ENCODE measurements around the gene DHRS1. TPM values are rescaled to one million over a fixed set of nuclear protein-coding genes. Genes with fewer than 3 reads are reported as not detected.

DHRS1 gene
- total and polyA plus RNA-seq, 2 of the 4 experiments (the other 2 are of a cell fraction) = 15.8 to 38.6 TPM

GRCh38 chr14:24308342-24309124 is 9.0 kb upstream of the DHRS1 start:
- Histone ChIP-seq H2BK20ac (ENCODE audit: low read depth, low read length) (no peak overlapping the region), H4K20me1 (ENCODE audit: insufficient read depth, low read length) (peaks cover 8% of the 10 kb centered on the region; the same call in 1 of the 2 replicates), H3K9me3 (ENCODE audit: control insufficient read depth, insufficient read depth, low read length) (no peaks in the 10 kb centered on the region), H2BK120ac (ENCODE audit: low read depth, low read length) (no peak overlapping the region), H3K14ac (replicated peaks; ENCODE audit: low read depth, low read length) (no peak overlapping the region), H2AFZ (replicated peaks; ENCODE audit: low read length, poor library complexity) (no peak overlapping the region), H3K56ac (ENCODE audit: extremely low read depth, insufficient read depth, low read length) (no peak overlapping the region), H4K5ac (ENCODE audit: low read depth, low read length) (no peak overlapping the region), H3K23ac (ENCODE audit: low read depth, low read length) (no peak overlapping the region), H3K18ac (ENCODE audit: low read depth, low read length) (no peak overlapping the region), H3K9ac (ENCODE audit: low read depth, low read length) (no peak overlapping the region), H3K9me1 (ENCODE audit: insufficient read depth, low read length) (peaks cover 5% of the 10 kb centered on the region; the same call in 1 of the 2 replicates), H3K27me3 (ENCODE audit: control insufficient read depth, insufficient read depth, low read length) (no peaks in the 10 kb centered on the region), H3K4me3 (ENCODE audit: insufficient read depth, low read depth, low read length) (no peak overlapping the region), H3K27ac (ENCODE audit: insufficient read depth, low read length) (no peak overlapping the region), H2AK5ac (ENCODE audit: low read depth, low read length) (no peak overlapping the region), H3K36me3 (ENCODE audit: control insufficient read depth, insufficient read depth, low read length) (peaks cover 30% of the 10 kb centered on the region), H3K4ac (ENCODE audit: low read depth, low read length) (no peak overlapping the region), H2AK9ac (replicated peaks; ENCODE audit: low read depth, low read length, poor library complexity) (no peak overlapping the region), H3K4me1 (ENCODE audit: control insufficient read depth, insufficient read depth, low read length) (peaks cover 10% of the 10 kb centered on the region; the same call in 1 of the 2 replicates), H4K8ac (ENCODE audit: low read depth in 2 of 2, low read length in 2 of 2) (no peak overlapping the region), H3K4me2 (ENCODE audit: low read depth, low read length) (no peak overlapping the region), H3K79me1 (ENCODE audit: low read depth in 1 of 2, low read length in 2 of 2) (peaks cover 3 to 8% of the 10 kb centered on the region in 2 experiments; a peak in 1 of 4 replicates), H4K91ac (ENCODE audit: insufficient read depth, low read depth, low read length) (no peak overlapping the region), H2BK15ac (ENCODE audit: low read depth, low read length) (no peak overlapping the region), H2BK5ac (ENCODE audit: low read depth, low read length, poor library complexity, severe bottlenecking) (no peak overlapping the region)
- CTCF ChIA-PET = interaction anchor here (0.6 to 4.1 kb wide), 14 partner anchors 9 to 250 kb away, joined by 3 to 20 read pairs (median 4); partner anchors contain the start of genes DHRS1, NOP9 and TINF2
- intact Hi-C loops (cut with micrococcal nuclease) = no loop called here
- no peak for DNase-seq
- WGBS, 2 experiments (ENCODE audit: extremely low coverage in 2 of 2, insufficient read length in 1 of 2) = 94% methylated on average over 2 of the region's 7 CpGs; no CpG with 5 or more reads in 1 of the 2 experiments
- dilution Hi-C loops (cut with HindIII; ENCODE audit: low sequenced_read_pairs, unreplicated experiment) = no loop called here
- POLR2A ChIA-PET (ENCODE audit: unreplicated experiment) = no interaction called here
- no peak for ATAC-seq (ENCODE audit: low read depth)
- in situ Hi-C loops (cut with MboI; ENCODE audit: low sequenced_read_pairs) = no loop called here
- no TSS peak for BruUV-seq (replicated peaks)
- TF ChIP-seq ELK1 (IDR thresholded peaks at IDR 0.05; ENCODE audit: borderline replicate concordance, low read depth, low read length) (no peak), MAZ (IDR thresholded peaks at IDR 0.05; ENCODE audit: borderline replicate concordance, low read depth, low read length) (no peak), RFX5 (IDR thresholded peaks at IDR 0.05; ENCODE audit: low read depth, low read length) (no peak), SMC3 (IDR thresholded peaks at IDR 0.05; ENCODE audit: low read depth, low read length) (no peak), FOS (IDR thresholded peaks at IDR 0.05; ENCODE audit: low read depth, low read length) (no peak), MXI1 (IDR thresholded peaks at IDR 0.05; ENCODE audit: borderline replicate concordance, low read depth, low read length) (no peak), CEBPB (IDR thresholded peaks at IDR 0.05; ENCODE audit: low read depth, low read length) (no peak), USF2 (IDR thresholded peaks at IDR 0.05; ENCODE audit: low read depth, low read length) (no peak), POLR2A (IDR thresholded peaks at IDR 0.05; ENCODE audit: low read depth, low read length) (no peak), NFE2L2 (IDR thresholded peaks at IDR 0.05; ENCODE audit: low read depth, low read length) (no peak), RCOR1 (IDR thresholded peaks at IDR 0.05; ENCODE audit: insufficient replicate concordance, low read length) (no peak), BHLHE40 (IDR thresholded peaks at IDR 0.05; ENCODE audit: low read depth, low read length) (no peak), CHD1 (IDR thresholded peaks at IDR 0.05; ENCODE audit: low read depth, low read length) (no peak), RAD21 (IDR thresholded peaks at IDR 0.05; ENCODE audit: low read length) (no peak), CTCF (conservative IDR thresholded peaks at IDR 0.05; ENCODE audit: low read depth, low read length) (no peak)
